Neural progenitor cell (in vitro differentiated cells): ENCODE measurements around the gene ALPL.

Source experiments
- CTCF ChIP-seq: fragments of 200-600 bp; sonication (generic); IDR thresholded peaks from 2 replicates; pipeline ENCODE4 v1.5.1; 2017; ENCODE audit warnings: antibody characterized with exemption, mild to moderate bottlenecking
- EZH2 ChIP-seq: fragments of 200-600 bp; sonication (generic); IDR thresholded peaks from 2 replicates; pipeline ENCODE4 v1.6.1; 2017; ENCODE audit warnings: antibody characterized with exemption, mild to moderate bottlenecking, moderate library complexity
- EZH2phosphoT487 ChIP-seq: fragments of 200-600 bp; sonication (generic); IDR thresholded peaks from 2 replicates; pipeline ENCODE4 v1.6.1; 2017; ENCODE audit warnings: antibody characterized with exemption

GRCh38 chr1:21605964-21606705 lies 96.9 kb downstream of the ALPL start:
- TF ChIP-seq CTCF (no peak), EZH2 (no peak), EZH2phosphoT487 (no peak)
